ENCODE results near the gene CHPT1. TPM values are rescaled to one million over a fixed set of nuclear protein-coding genes. Genes with fewer than 3 reads are reported as not detected.

CHPT1 gene

DNA sequence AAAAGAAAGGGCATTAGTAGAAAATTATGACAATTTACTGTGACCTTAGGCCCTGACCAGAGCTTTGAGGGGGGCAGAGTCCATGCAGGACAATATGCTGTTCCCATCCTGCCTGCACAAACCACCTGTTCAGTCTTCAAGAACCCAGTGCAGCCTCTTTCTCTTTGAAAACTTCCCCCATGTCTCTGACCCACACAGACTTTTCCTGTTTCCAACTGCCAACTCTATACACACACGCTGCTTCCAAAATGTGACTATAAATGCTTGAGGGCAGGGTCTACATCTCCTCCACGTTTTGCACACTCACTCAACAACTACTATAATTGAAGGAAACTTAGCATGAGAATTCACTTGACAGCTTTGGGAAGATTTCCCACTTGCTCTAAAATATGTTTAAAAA, 78.4 kb downstream of the CHPT1 start:
- Histone ChIP-seq H3K9ac (ENCODE audit: low read depth, low read length, poor library complexity) (no peak overlapping the region), H3K18ac (ENCODE audit: low read length) (no peak overlapping the region), H3K4ac (ENCODE audit: low read length) (no peak overlapping the region), H2AK5ac (ENCODE audit: low read depth, low read length) (no peak overlapping the region), H4K91ac (ENCODE audit: low read depth, low read length, poor library complexity) (no peak overlapping the region), H3K9me3 (replicated peaks in 1 of 2; ENCODE audit: control insufficient read depth in 2 of 2, insufficient read depth in 1 of 2, low read depth in 1 of 2, low read length in 2 of 2) (no peaks in the 10 kb centered on the region), H2BK15ac (ENCODE audit: low read length) (no peak overlapping the region), H3K4me2 (ENCODE audit: insufficient read depth, low read length, poor library complexity, severe bottlenecking) (no peak overlapping the region), H3K4me1 (ENCODE audit: control insufficient read depth in 2 of 2, insufficient read depth in 1 of 2, low read depth in 1 of 2, low read length in 2 of 2) (no peaks in the 10 kb centered on the region), H2AFZ (ENCODE audit: low read length) (no peak overlapping the region), H3K14ac (ENCODE audit: low read length) (no peak overlapping the region), H3K27me3 (ENCODE audit: control insufficient read depth in 3 of 3, insufficient read depth in 3 of 3, low read depth in 1 of 3, low read length in 3 of 3) (no peaks in the 10 kb centered on the region), H4K8ac (ENCODE audit: low read depth, low read length) (no peak overlapping the region), H3K36me3 (replicated peaks in 1 of 2; ENCODE audit: control insufficient read depth in 2 of 2, insufficient read depth in 2 of 2, low read length in 2 of 2) (no peaks in the 10 kb centered on the region), H2BK120ac (ENCODE audit: low read depth, low read length) (no peak overlapping the region), H2BK12ac (ENCODE audit: low read length) (no peak overlapping the region), H3K23ac (ENCODE audit: low read depth, low read length, poor library complexity) (no peak overlapping the region), H3K27ac (replicated peaks; ENCODE audit: low read length) (no peak overlapping the region), H3K4me3 (ENCODE audit: low read length in 2 of 2) (no peak overlapping the region), H2BK5ac (ENCODE audit: low read length) (no peak overlapping the region), H3K79me1 (ENCODE audit: low read depth, low read length) (no peaks in the 10 kb centered on the region)
- no peak for DNase-seq (ENCODE audit: low spot score)
- WGBS, 2 donors (ENCODE audit: extremely low coverage in 2 of 2, insufficient read length in 2 of 2, insufficient replicate concordance in 1 of 2), result no CpG with 5 or more reads among the region's 2 CpGs

DNA sequence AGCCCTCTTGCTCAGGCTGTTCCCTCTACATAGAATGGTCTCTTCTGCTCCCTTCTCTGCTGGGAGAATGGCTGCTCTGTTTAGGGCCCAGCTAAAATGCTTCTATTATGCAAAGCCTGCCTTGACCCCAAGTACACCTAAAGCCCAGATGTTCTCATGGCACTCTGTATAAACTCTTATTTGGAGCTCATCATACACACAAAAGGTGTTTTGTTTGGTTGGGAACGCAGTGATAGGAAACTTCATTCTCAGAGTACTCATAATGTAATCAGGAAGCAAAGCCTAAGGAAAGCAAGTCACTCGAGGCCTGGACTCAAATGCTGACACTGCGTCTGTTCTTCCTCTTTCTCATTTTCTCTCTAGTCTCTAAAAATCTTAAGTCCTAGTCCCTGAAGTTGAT, 80.0 kb downstream of the CHPT1 start:
- no CpG with 5 or more reads among the region's 3 CpGs for WGBS, 2 donors (ENCODE audit: extremely low coverage in 2 of 2, insufficient read length in 2 of 2, insufficient replicate concordance in 1 of 2)
- Histone ChIP-seq H3K9me3 (replicated peaks in 1 of 2; ENCODE audit: control insufficient read depth in 2 of 2, insufficient read depth in 1 of 2, low read depth in 1 of 2, low read length in 2 of 2) (no peaks in the 10 kb centered on the region), H2BK120ac (ENCODE audit: low read depth, low read length) (no peak overlapping the region), H2BK5ac (ENCODE audit: low read length) (no peak overlapping the region), H2BK12ac (ENCODE audit: low read length) (no peak overlapping the region), H2BK15ac (ENCODE audit: low read length) (no peak overlapping the region), H3K4ac (ENCODE audit: low read length) (no peak overlapping the region), H3K23ac (ENCODE audit: low read depth, low read length, poor library complexity) (no peak overlapping the region), H3K27ac (replicated peaks; ENCODE audit: low read length) (no peak overlapping the region), H3K4me2 (ENCODE audit: insufficient read depth, low read length, poor library complexity, severe bottlenecking) (no peak overlapping the region), H3K9ac (ENCODE audit: low read depth, low read length, poor library complexity) (no peak overlapping the region), H3K79me1 (ENCODE audit: low read depth, low read length) (no peaks in the 10 kb centered on the region), H3K27me3 (ENCODE audit: control insufficient read depth in 3 of 3, insufficient read depth in 3 of 3, low read depth in 1 of 3, low read length in 3 of 3) (no peaks in the 10 kb centered on the region), H3K14ac (ENCODE audit: low read length) (no peak overlapping the region), H4K8ac (ENCODE audit: low read depth, low read length) (no peak overlapping the region), H4K91ac (ENCODE audit: low read depth, low read length, poor library complexity) (no peak overlapping the region), H2AFZ (ENCODE audit: low read length) (no peak overlapping the region), H2AK5ac (ENCODE audit: low read depth, low read length) (no peak overlapping the region), H3K4me3 (ENCODE audit: low read length in 2 of 2) (no peak overlapping the region), H3K36me3 (replicated peaks in 1 of 2; ENCODE audit: control insufficient read depth in 2 of 2, insufficient read depth in 2 of 2, low read length in 2 of 2) (no peaks in the 10 kb centered on the region), H3K18ac (ENCODE audit: low read length) (no peak overlapping the region), H3K4me1 (ENCODE audit: control insufficient read depth in 2 of 2, insufficient read depth in 1 of 2, low read depth in 1 of 2, low read length in 2 of 2) (no peaks in the 10 kb centered on the region)
- DNase-seq (ENCODE audit: low spot score), result no peak

DNA sequence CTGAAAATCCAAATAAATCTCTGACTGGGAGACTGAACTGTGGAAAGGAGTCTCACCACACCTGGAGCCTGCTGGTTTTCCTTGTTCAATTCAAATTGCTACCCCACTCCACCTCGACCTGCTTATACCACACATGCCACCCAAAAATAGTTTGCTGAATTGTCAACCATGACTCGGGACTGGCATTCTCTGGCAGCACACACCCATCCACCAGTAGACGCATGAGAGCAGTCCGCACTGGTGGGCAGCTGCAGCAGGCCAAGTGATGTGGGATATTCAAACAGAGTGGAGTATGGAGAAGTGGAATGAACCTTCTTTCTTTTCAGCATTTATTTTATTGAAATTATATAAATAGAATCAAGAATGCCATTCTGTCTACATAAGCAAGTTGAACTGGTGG, 80.5 kb downstream of the CHPT1 start:
- Histone ChIP-seq H2AFZ (ENCODE audit: low read length) (no peak overlapping the region), H3K4me2 (ENCODE audit: insufficient read depth, low read length, poor library complexity, severe bottlenecking) (no peak overlapping the region), H3K27ac (replicated peaks; ENCODE audit: low read length) (no peak overlapping the region), H3K4ac (ENCODE audit: low read length) (no peak overlapping the region), H2BK5ac (ENCODE audit: low read length) (no peak overlapping the region), H2BK120ac (ENCODE audit: low read depth, low read length) (no peak overlapping the region), H4K91ac (ENCODE audit: low read depth, low read length, poor library complexity) (no peak overlapping the region), H3K79me1 (ENCODE audit: low read depth, low read length) (no peaks in the 10 kb centered on the region), H2AK5ac (ENCODE audit: low read depth, low read length) (no peak overlapping the region), H2BK15ac (ENCODE audit: low read length) (no peak overlapping the region), H3K14ac (ENCODE audit: low read length) (no peak overlapping the region), H2BK12ac (ENCODE audit: low read length) (no peak overlapping the region), H3K4me1 (ENCODE audit: control insufficient read depth in 2 of 2, insufficient read depth in 1 of 2, low read depth in 1 of 2, low read length in 2 of 2) (no peaks in the 10 kb centered on the region), H3K4me3 (ENCODE audit: low read length in 2 of 2) (no peak overlapping the region), H3K23ac (ENCODE audit: low read depth, low read length, poor library complexity) (no peak overlapping the region), H4K8ac (ENCODE audit: low read depth, low read length) (no peak overlapping the region), H3K27me3 (ENCODE audit: control insufficient read depth in 3 of 3, insufficient read depth in 3 of 3, low read depth in 1 of 3, low read length in 3 of 3) (no peaks in the 10 kb centered on the region), H3K36me3 (replicated peaks in 1 of 2; ENCODE audit: control insufficient read depth in 2 of 2, insufficient read depth in 2 of 2, low read length in 2 of 2) (no peaks in the 10 kb centered on the region), H3K18ac (ENCODE audit: low read length) (no peak overlapping the region), H3K9ac (ENCODE audit: low read depth, low read length, poor library complexity) (no peak overlapping the region), H3K9me3 (replicated peaks in 1 of 2; ENCODE audit: control insufficient read depth in 2 of 2, insufficient read depth in 1 of 2, low read depth in 1 of 2, low read length in 2 of 2) (no peaks in the 10 kb centered on the region)
- DNase-seq (ENCODE audit: low spot score), result no peak
- WGBS, 2 donors (ENCODE audit: extremely low coverage in 2 of 2, insufficient read length in 2 of 2, insufficient replicate concordance in 1 of 2), result no CpG with 5 or more reads among the region's 4 CpGs

Small RNA genes within 50 kb of the gene (small RNA-seq; reads per million reads assigned to genes)
- gene RNU6-101P (ENCODE audit: insufficient read depth) (not detected), gene RNY1P16 (ENCODE audit: insufficient read depth) (not detected)

Measured in neuronal stem cell (in vitro differentiated cells).